Left lung (tissue), 14 donors: ENCODE data around the gene LCN2. TPM values are rescaled to one million over a fixed set of nuclear protein-coding genes. Genes with fewer than 3 reads are reported as not detected.

Experiments
- ATAC-seq: fragments of 200-7000 bp; cut with Tn5 transposase; one replicate; pipeline ENCODE4 v1.9.1; 2020; ENCODE audit warnings: moderate library complexity
- DNase-seq, 4 donors: peaks; one replicate each; pipeline ENCODE4 v3.0.0-alpha.2; 2013 to 2020
- H3K27ac ChIP-seq, 2 donors: fragments of 200-600 bp; sonication (generic) in 1 of 2; one replicate each; pipeline versions ENCODE4 v1.5.0 to v1.8.0; 2020 to 2021
- H3K27me3 ChIP-seq, 2 donors: fragments of 200-600 bp; sonication (generic) in 1 of 2; one replicate each; pipeline versions ENCODE4 v1.5.0 to v1.8.0; 2020 to 2021
- H3K36me3 ChIP-seq, 2 donors: fragments of 200-600 bp; sonication (generic) in 1 of 2; one replicate each; pipeline versions ENCODE4 v1.5.0 to v1.8.0; 2020 to 2021
- H3K4me1 ChIP-seq, 2 donors: fragments of 200-600 bp; one replicate each; pipeline ENCODE4 v1.8.0; 2021
- H3K4me3 ChIP-seq, 2 donors: fragments of 200-600 bp; sonication (generic) in 1 of 2; one replicate each; pipeline versions ENCODE4 v1.5.0 to v1.8.0; 2020 to 2021; ENCODE audit warnings: mild to moderate bottlenecking in 1 of 2
- H3K9me3 ChIP-seq, 2 donors: fragments of 200-600 bp; sonication (generic) in 1 of 2; one replicate each; pipeline versions ENCODE4 v1.5.0 to v1.8.0; 2020 to 2021
- CTCF ChIP-seq, 2 donors: fragments of 200-600 bp; sonication (generic) in 1 of 2; IDR thresholded peaks; one replicate each; pipeline versions ENCODE4 v1.5.0 to v1.8.0; 2021; ENCODE audit warnings: antibody characterized with exemption in 2 of 2
- intact Hi-C, 2 donors: fragments of 100-400 bp; cut with DNase I; formaldehyde crosslinking; loops; one replicate each; pipeline versions ENCODE4 v1.11.2 to v1.14.2; 2022
- long read RNA-seq, 12 donors: library from polyadenylated mRNA in 2 of 12; unstranded in 2 of 12; transcript quantifications; one replicate each; pipeline ENCODE4 v2.0.0 and lab custom pipeline, GENCODE V29; 2019 to 2026
- polyA plus RNA-seq, 6 donors: library from polyadenylated mRNA; unstranded; fragments of 120-200 nt; gene quantifications; one replicate each; pipeline ENCODE4 v1.2.1, GENCODE V29; 2013; ENCODE audit not compliant: insufficient read length in 6 of 6
- total RNA-seq, 2 donors: library from RNA; stranded (reverse); fragmentation: NEBNext Ultra II Directional; extraction: Animal tissue kit (Norgen Biotek cat#: 25700); gene quantifications; one replicate each; pipeline ENCODE4 v1.2.1, GENCODE V29; 2021
- donor health status: DM: no; HTN: yes; CAD: no.
- donor health status: DM: no; HTN: no; CAD: no.

LCN2 gene
- total RNA-seq (100 to 1,000 TPM in 1 of 2 donors, 10 to 100 TPM in 1; 37.7 to 155 TPM), polyA plus RNA-seq (1 to 10 TPM; 1.3 to 3.1 (median 1.8) TPM)
- long read RNA-seq, donor 1, partial matches to known transcripts = 0 of 2 reads
- long read RNA-seq, donor 1, other reads (novel, unspliced or antisense) = 0 of 2 reads
- long read RNA-seq, donor 2 = 0 reads
- long read RNA-seq, donor 3 = 0 reads
- long read RNA-seq, donor 4, transcript LCN2-201 (7 exons, 822 nt) = major isoform, 35 of 35 reads
- long read RNA-seq, donor 4, partial matches to known transcripts = 0 of 35 reads
- long read RNA-seq, donor 4, other reads (novel, unspliced or antisense) = 0 of 35 reads
- long read RNA-seq, donor 5 = 0 reads
- long read RNA-seq, donor 6 = 0 reads
- long read RNA-seq, donor 7 = 0 reads
- long read RNA-seq, donor 8 = 0 reads
- long read RNA-seq, donor 9 = 0 reads
- long read RNA-seq, donor 10, transcript LCN2-201 (7 exons, 822 nt) = major isoform, 177 of 185 reads
- long read RNA-seq, donor 10, partial matches to known transcripts = 1 of 185 reads
- long read RNA-seq, donor 10, other reads (novel, unspliced or antisense) = 6 of 185 reads
- long read RNA-seq, donor 11, partial matches to known transcripts = 39 of 39 reads
- long read RNA-seq, donor 11, other reads (novel, unspliced or antisense) = 0 of 39 reads
- long read RNA-seq, donor 12 = 0 reads

GRCh38 chr9:128149001-128149701, at the start of gene LCN2:
Gene LCN2, plus strand, starts transcription at chr9:128149453. Its CDS starts 73 bp downstream, at chr9:128149526.
- TF ChIP-seq CTCF (IDR thresholded peaks at IDR 0.05) = no peak
- Histone ChIP-seq H3K27ac (peak within 1 kb of the TSS; percentile 60 to 76), H3K4me3 (no peak within 1 kb of the TSS)

GRCh38 chr9:128099932-128100491, 49.2 kb upstream of the LCN2 start:
- intact Hi-C loops = no loop called here
- no peak for TF ChIP-seq CTCF (IDR thresholded peaks at IDR 0.05)
- no peaks in the 10 kb centered on the region for H3K27me3 ChIP-seq
- H3K9me3 ChIP-seq = no peaks in the 10 kb centered on the region
- peak overlapping the region; percentile 91 to 93 for H3K27ac ChIP-seq
- H3K4me1 ChIP-seq = peaks cover 41 to 91% of the 10 kb centered on the region in 2 donors
- H3K36me3 ChIP-seq = peaks cover 0 to 48% of the 10 kb centered on the region in 2 donors
- peak overlapping the region; percentile 30 to 59 for H3K4me3 ChIP-seq
- peak; percentile 3 for ATAC-seq
- DNase-seq = peak in 2 of 4 donors; percentile 48 to 61

More at GRCh38 chr9:128149001-128149701, at the start of gene LCN2:
- intact Hi-C loops = no loop called here
- Histone ChIP-seq H3K4me1 (peaks cover 0 to 45% of the 10 kb centered on the region in 2 donors), H3K9me3 (no peaks in the 10 kb centered on the region), H3K27me3 (no peaks in the 10 kb centered on the region), H3K36me3 (no peaks in the 10 kb centered on the region)
- ATAC-seq (peak; percentile 81), DNase-seq (peak in 3 of 4 donors; percentile 54 to 77 (median 68))

GRCh38 chr9:128100581-128100980, 48.7 kb upstream of the LCN2 start:
- peak overlapping the region in 1 of 2 donors; percentile 59 for H3K4me3 ChIP-seq
- intact Hi-C loops = no loop called here

GRCh38 chr9:128101231-128101661, 48.0 kb upstream of the LCN2 start:
- DNase-seq (no peak), ATAC-seq (no peak)
- intact Hi-C loops = no loop called here
- Histone ChIP-seq H3K36me3 (peaks cover 0 to 60% of the 10 kb centered on the region in 2 donors), H3K27me3 (no peaks in the 10 kb centered on the region), H3K9me3 (no peaks in the 10 kb centered on the region), H3K4me3 (peak overlapping the region in 1 of 2 donors; percentile 59), H3K4me1 (peaks cover 40 to 79% of the 10 kb centered on the region in 2 donors), H3K27ac (peak overlapping the region in 1 of 2 donors; percentile 91)
- no peak for TF ChIP-seq CTCF (IDR thresholded peaks at IDR 0.05)

More at GRCh38 chr9:128100581-128100980, 48.7 kb upstream of the LCN2 start:
- H3K4me1 ChIP-seq = peaks cover 40 to 86% of the 10 kb centered on the region in 2 donors
- ATAC-seq (no peak), DNase-seq (no peak)
- no peak for TF ChIP-seq CTCF (IDR thresholded peaks at IDR 0.05)
- H3K9me3 ChIP-seq = no peaks in the 10 kb centered on the region
- H3K36me3 ChIP-seq = peaks cover 0 to 54% of the 10 kb centered on the region in 2 donors
- peak overlapping the region; percentile 91 to 93 for H3K27ac ChIP-seq
- H3K27me3 ChIP-seq = no peaks in the 10 kb centered on the region
